SK-N-SH (cell line): ENCODE measurements around the gene TDRD12. TPM values are rescaled to one million over a fixed set of nuclear protein-coding genes. Genes with fewer than 3 reads are reported as not detected.

Experiments used
- CTCF ChIA-PET: fragments of 300-600, 350-600 bp; formaldehyde crosslinking; extraction: SDS; loops from one replicate; lab custom pipeline; 2021; lab: Yijun Ruan, JAX
- POLR2A ChIA-PET: fragments of 350-600 bp; sonication (Branson Sonifier 250); formaldehyde crosslinking; extraction: SDS; loops from one replicate; lab custom pipeline; 2020; ENCODE audit warnings: antibody characterized with exemption, inconsistent platforms; lab: Yijun Ruan, JAX
- DNase-seq: peaks from one replicate; pipeline ENCODE4 v3.0.0; 2012
- H2AFZ ChIP-seq: fragments of 200-600 bp; sonication (generic); 2 replicates; pipeline ENCODE4 v1.8.1; 2016; ENCODE audit warnings: antibody characterized with exemption, mild to moderate bottlenecking, low read depth
- H3F3A ChIP-seq: fragments of 200-600 bp; sonication (generic); replicated peaks from 2 replicates; pipeline ENCODE3; 2016; ENCODE audit warnings: antibody characterized with exemption, mild to moderate bottlenecking; ENCODE audit not compliant: insufficient read depth
- H3K27ac ChIP-seq, 2 experiments: fragments of 200-500 bp in 1 of 2; fragments of 200-600 bp in 1 of 2; sonication (Bioruptor generic) in 1 of 2; sonication (generic), shearing (Covaris generic) in 1 of 2; 2 replicates each; pipeline versions ENCODE4 v1.5.1 to v1.6.1; 2014 to 2016; ENCODE audit warnings: low read depth in 2 of 2, inconsistent platforms in 1 of 2, low read length in 1 of 2, mild to moderate bottlenecking in 1 of 2, mixed read lengths in 1 of 2
- H3K27me3 ChIP-seq: fragments of 200-600 bp; sonication (generic), shearing (Covaris generic); 2 replicates; pipeline ENCODE4 v1.6.1; 2016; ENCODE audit warnings: mixed run types; ENCODE audit not compliant: insufficient read depth
- H3K36me3 ChIP-seq, 2 experiments: fragments of 200-500 bp in 1 of 2; fragments of 200-600 bp in 1 of 2; sonication (Bioruptor generic) in 1 of 2; sonication (generic) in 1 of 2; replicated peaks in 1 of 2; 2 replicates each; pipeline versions ENCODE3 to v1.5.1; 2014 to 2016; ENCODE audit warnings: low read length in 1 of 2, mild to moderate bottlenecking in 1 of 2; ENCODE audit not compliant: insufficient read depth in 2 of 2, control insufficient read depth in 1 of 2
- H3K4me1 ChIP-seq, 2 experiments: fragments of 200-500 bp in 1 of 2; fragments of 200-600 bp in 1 of 2; sonication (Bioruptor generic) in 1 of 2; sonication (generic), shearing (Covaris generic) in 1 of 2; 2 replicates each; pipeline versions ENCODE4 v1.5.1 to v1.6.1; 2014 to 2016; ENCODE audit warnings: low read depth in 1 of 2, low read length in 1 of 2, mixed run types in 1 of 2; ENCODE audit not compliant: insufficient read depth in 2 of 2, control insufficient read depth in 1 of 2
- H3K4me2 ChIP-seq: fragments of 200-600 bp; sonication (generic), shearing (Covaris generic); 2 replicates; pipeline ENCODE4 v1.6.1; 2017; ENCODE audit warnings: mixed run types
- H3K4me3 ChIP-seq, 2 experiments: fragments of 200-500 bp in 1 of 2; fragments of 200-600 bp in 1 of 2; sonication (Bioruptor generic) in 1 of 2; sonication (generic), shearing (Covaris generic) in 1 of 2; 2 replicates each; pipeline versions ENCODE4 v1.5.1 to v1.8.1; 2014 to 2016; ENCODE audit warnings: low read depth in 2 of 2, inconsistent platforms in 1 of 2, low read length in 1 of 2, mild to moderate bottlenecking in 1 of 2, mixed read lengths in 1 of 2, moderate library complexity in 1 of 2
- H3K79me2 ChIP-seq: fragments of 200-600 bp; sonication (generic); 2 replicates; pipeline ENCODE4 v1.8.1; 2017; ENCODE audit warnings: mild to moderate bottlenecking; ENCODE audit not compliant: insufficient read depth
- H3K9ac ChIP-seq: fragments of 200-600 bp; sonication (generic); 2 replicates; pipeline ENCODE4 v1.6.1; 2017; ENCODE audit warnings: mixed run types
- H3K9me2 ChIP-seq: fragments of 200-600 bp; sonication (generic); 2 replicates; pipeline ENCODE4 v1.6.1; 2017; ENCODE audit warnings: mixed run types
- H3K9me3 ChIP-seq: fragments of 200-600 bp; sonication (generic); 2 replicates; pipeline ENCODE4 v1.6.1; 2017; ENCODE audit warnings: mixed run types, mild to moderate bottlenecking, moderate library complexity
- H4K20me1 ChIP-seq: fragments of 200-600 bp; sonication (generic); 2 replicates; pipeline ENCODE4 v1.6.1; 2017; ENCODE audit warnings: mild to moderate bottlenecking, mixed run types; ENCODE audit not compliant: insufficient read depth
- CTCF ChIP-seq: fragments of 200-600 bp; sonication (generic); IDR thresholded peaks from 2 replicates; pipeline ENCODE4 v1.6.1; 2017; ENCODE audit warnings: antibody characterized with exemption, mild to moderate bottlenecking, moderate library complexity
- EP300 ChIP-seq, 2 experiments: IDR thresholded peaks; 2 replicates each; pipeline versions ENCODE4 v1.4.0 to v1.6.1; 2012; ENCODE audit warnings: borderline replicate concordance in 1 of 2, low read depth in 1 of 2, low read length in 1 of 2
- EZH2phosphoT487 ChIP-seq: fragments of 200-600 bp; sonication (generic); IDR thresholded peaks from 2 replicates; pipeline ENCODE4 v1.6.1; 2017; ENCODE audit warnings: low read depth, mixed run types, mild to moderate bottlenecking, antibody characterized with exemption, moderate library complexity, borderline replicate concordance
- FOSL2 ChIP-seq: IDR thresholded peaks from 2 replicates; pipeline ENCODE4 v1.4.0; 2012; ENCODE audit warnings: low read depth, mild to moderate bottlenecking, moderate library complexity, borderline replicate concordance
- FOXJ3 ChIP-seq: sonication (generic); formaldehyde crosslinking; IDR thresholded peaks from 2 replicates; pipeline ENCODE4 v1.5.1; 2020; ENCODE audit warnings: mild to moderate bottlenecking, missing genetic modification reagents
- FOXM1 ChIP-seq: IDR thresholded peaks from 2 replicates; pipeline ENCODE4 v1.4.0; 2012; ENCODE audit warnings: low read depth, mild to moderate bottlenecking
- JUND ChIP-seq: IDR thresholded peaks from 2 replicates; pipeline ENCODE4 v1.4.0; 2012
- POLR2AphosphoS5 ChIP-seq: IDR thresholded peaks from 2 replicates; pipeline ENCODE4 v1.6.1; 2012; ENCODE audit warnings: low read depth, low read length
- RCOR1 ChIP-seq: fragments of 150-350 bp; IDR thresholded peaks from 2 replicates; pipeline ENCODE4 v1.6.1; 2017; ENCODE audit warnings: antibody characterized with exemption, low read length
- REST ChIP-seq: IDR thresholded peaks from 2 replicates; pipeline ENCODE4 v1.6.1; 2012; ENCODE audit warnings: mild to moderate bottlenecking, low read depth, low read length, moderate library complexity
- RFX5 ChIP-seq: IDR thresholded peaks from 2 replicates; pipeline ENCODE4 v1.6.1; 2012; ENCODE audit warnings: mild to moderate bottlenecking, improper control_type of control experiment, low read length
- RXRA ChIP-seq: IDR thresholded peaks from 2 replicates; pipeline ENCODE4 v1.4.0; 2012; ENCODE audit warnings: low read depth, mild to moderate bottlenecking, borderline replicate concordance
- SMC3 ChIP-seq: IDR thresholded peaks from 2 replicates; pipeline ENCODE4 v1.6.1; 2012; ENCODE audit warnings: low read depth, low read length, improper control_type of control experiment
- TAF1 ChIP-seq: IDR thresholded peaks from 2 replicates; pipeline ENCODE4 v1.6.1; 2012; ENCODE audit warnings: low read depth, mild to moderate bottlenecking, low read length, moderate library complexity, borderline replicate concordance
- TCF12 ChIP-seq: IDR thresholded peaks from 2 replicates; pipeline ENCODE4 v1.4.0; 2012
- TEAD4 ChIP-seq: IDR thresholded peaks from 2 replicates; pipeline ENCODE4 v1.4.0; 2012; ENCODE audit warnings: mild to moderate bottlenecking, borderline replicate concordance; ENCODE audit not compliant: insufficient read depth
- YY1 ChIP-seq: IDR thresholded peaks from 2 replicates; pipeline ENCODE4 v1.4.0; 2012; ENCODE audit warnings: low read depth, mild to moderate bottlenecking
- WGBS: methylation state at CpG from one replicate; pipeline ENCODE4 v1.1.6; 2017; ENCODE audit warnings: low lambda C conversion rate; 5-methylcytosine and 5-hydroxymethylcytosine counted together
- polyA plus RNA-seq, 3 experiments: library from polyadenylated mRNA; depleted of rRNA; stranded (reverse); fragments of >200 nt; gene quantifications; 2 replicates each; pipeline ENCODE4 v1.2.3, GENCODE V29; 2012
- TF ChIP-seq, protein P1 (sequence below): fragments of 150-350 bp; IDR thresholded peaks from 2 replicates; pipeline ENCODE4 v1.6.1; 2016; ENCODE audit warnings: mild to moderate bottlenecking, low read depth, low read length
- TF ChIP-seq, protein P2 (sequence below): IDR thresholded peaks from 2 replicates; pipeline ENCODE4; 2012
- TF ChIP-seq, protein P3 (sequence below): fragments of 150-350 bp; IDR thresholded peaks from 2 replicates; pipeline ENCODE4 v1.6.1; 2017; ENCODE audit warnings: antibody characterized with exemption, low read length, low read depth, borderline replicate concordance

Gene TDRD12
- polyA plus RNA-seq, 1 of the 3 experiments (the other 2 are of a cell fraction), result 0.05 TPM

DNA sequence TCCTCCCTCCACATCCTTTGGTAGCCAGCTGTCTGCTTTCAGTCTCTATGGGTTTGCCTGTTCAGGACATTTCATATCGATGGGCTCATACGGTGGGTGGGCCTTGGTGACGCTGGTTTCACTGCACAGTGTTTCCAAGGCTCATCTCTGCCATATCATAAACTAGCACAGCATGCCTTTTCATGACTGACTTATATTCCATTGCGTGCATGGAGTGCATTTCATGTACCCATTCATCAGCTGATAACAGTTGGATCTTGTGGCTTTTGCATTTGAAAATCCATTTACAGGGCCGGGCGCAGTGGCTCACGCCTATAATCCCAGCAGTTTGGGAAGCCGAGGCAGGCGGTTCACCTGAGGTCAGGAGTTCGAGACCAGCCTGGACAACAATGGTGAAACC lies 69.9 kb downstream of the TDRD12 start:
- H3K27ac ChIP-seq, result no peak overlapping the region
- no peaks in the 10 kb centered on the region for H4K20me1 ChIP-seq
- no peak overlapping the region for H3K4me3 ChIP-seq
- no peaks in the 10 kb centered on the region for H3F3A ChIP-seq
- H3K9me2 ChIP-seq, result no peaks in the 10 kb centered on the region
- CTCF ChIA-PET, result no interaction called here
- H3K79me2 ChIP-seq, result no peaks in the 10 kb centered on the region
- no peaks in the 10 kb centered on the region for H3K36me3 ChIP-seq
- 77% methylated on average over 7 of the region's 10 CpGs for WGBS
- no peak for DNase-seq
- TF ChIP-seq EZH2phosphoT487 (no peak), RFX5 (no peak), EP300 (IDR thresholded peaks at IDR 0.05; ENCODE audit: borderline replicate concordance in 1 of 2, low read depth in 1 of 2, low read length in 1 of 2) (no peak), JUND (no peak)
- no peaks in the 10 kb centered on the region; the same call in 1 of the 2 replicates for H3K27me3 ChIP-seq
- POLR2A ChIA-PET, result no interaction called here
- no peaks in the 10 kb centered on the region for H3K9me3 ChIP-seq
- no peaks in the 10 kb centered on the region for H3K4me1 ChIP-seq
- H3K9ac ChIP-seq, result no peak overlapping the region
- no peak overlapping the region for H3K4me2 ChIP-seq
- H2AFZ ChIP-seq, result no peak overlapping the region

DNA sequence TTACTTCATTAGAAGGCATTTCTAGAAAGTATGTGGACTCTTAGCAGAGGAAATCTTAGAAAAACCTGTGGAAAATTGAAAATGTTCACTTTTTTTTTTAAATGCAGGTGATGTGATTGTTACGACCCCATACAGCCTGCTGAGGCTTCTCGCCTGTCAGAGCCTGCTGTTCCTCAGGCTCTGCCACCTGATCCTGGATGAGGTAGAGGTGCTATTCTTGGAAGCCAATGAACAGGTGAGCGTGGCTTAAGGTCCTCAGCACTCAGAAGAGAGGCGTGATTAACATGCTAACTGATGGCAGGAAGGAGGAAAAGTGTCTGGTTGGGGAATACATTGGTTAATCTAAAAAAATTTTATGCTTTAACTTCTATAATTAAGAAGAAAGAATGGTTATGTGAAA lies 78.6 kb downstream of the TDRD12 start:
- no peak for DNase-seq
- no peak overlapping the region for H3K9ac ChIP-seq
- H3K4me3 ChIP-seq, result no peak overlapping the region
- no peaks in the 10 kb centered on the region for H3F3A ChIP-seq
- no peak overlapping the region for H3K4me2 ChIP-seq
- WGBS, result 54% methylated on average over 4 of the region's 4 CpGs
- POLR2A ChIA-PET, result no interaction called here
- H2AFZ ChIP-seq, result no peak overlapping the region
- H3K9me2 ChIP-seq, result no peaks in the 10 kb centered on the region
- H3K4me1 ChIP-seq, result no peaks in the 10 kb centered on the region
- H4K20me1 ChIP-seq, result no peaks in the 10 kb centered on the region
- no peaks in the 10 kb centered on the region for H3K79me2 ChIP-seq
- no peak overlapping the region for H3K27ac ChIP-seq
- no peaks in the 10 kb centered on the region; the same call in 1 of the 2 replicates for H3K27me3 ChIP-seq
- H3K9me3 ChIP-seq, result no peaks in the 10 kb centered on the region
- H3K36me3 ChIP-seq, result no peaks in the 10 kb centered on the region
- CTCF ChIA-PET, result no interaction called here
- TF ChIP-seq, protein P1, sequence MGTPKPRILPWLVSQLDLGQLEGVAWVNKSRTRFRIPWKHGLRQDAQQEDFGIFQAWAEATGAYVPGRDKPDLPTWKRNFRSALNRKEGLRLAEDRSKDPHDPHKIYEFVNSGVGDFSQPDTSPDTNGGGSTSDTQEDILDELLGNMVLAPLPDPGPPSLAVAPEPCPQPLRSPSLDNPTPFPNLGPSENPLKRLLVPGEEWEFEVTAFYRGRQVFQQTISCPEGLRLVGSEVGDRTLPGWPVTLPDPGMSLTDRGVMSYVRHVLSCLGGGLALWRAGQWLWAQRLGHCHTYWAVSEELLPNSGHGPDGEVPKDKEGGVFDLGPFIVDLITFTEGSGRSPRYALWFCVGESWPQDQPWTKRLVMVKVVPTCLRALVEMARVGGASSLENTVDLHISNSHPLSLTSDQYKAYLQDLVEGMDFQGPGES, result no peak
- no peak for TF ChIP-seq TEAD4
- TF ChIP-seq, protein P2, sequence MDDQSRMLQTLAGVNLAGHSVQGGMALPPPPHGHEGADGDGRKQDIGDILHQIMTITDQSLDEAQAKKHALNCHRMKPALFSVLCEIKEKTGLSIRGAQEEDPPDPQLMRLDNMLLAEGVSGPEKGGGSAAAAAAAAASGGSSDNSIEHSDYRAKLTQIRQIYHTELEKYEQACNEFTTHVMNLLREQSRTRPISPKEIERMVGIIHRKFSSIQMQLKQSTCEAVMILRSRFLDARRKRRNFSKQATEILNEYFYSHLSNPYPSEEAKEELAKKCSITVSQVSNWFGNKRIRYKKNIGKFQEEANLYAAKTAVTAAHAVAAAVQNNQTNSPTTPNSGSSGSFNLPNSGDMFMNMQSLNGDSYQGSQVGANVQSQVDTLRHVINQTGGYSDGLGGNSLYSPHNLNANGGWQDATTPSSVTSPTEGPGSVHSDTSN, result no peak
- no peak for TF ChIP-seq YY1
- TF ChIP-seq FOXM1, result no peak
- no peak for TF ChIP-seq EP300 (IDR thresholded peaks at IDR 0.05; ENCODE audit: borderline replicate concordance in 1 of 2, low read depth in 1 of 2, low read length in 1 of 2)
- TF ChIP-seq FOXJ3, result no peak
- TF ChIP-seq REST, result no peak
- no peak for TF ChIP-seq FOSL2
- no peak for TF ChIP-seq CTCF
- no peak for TF ChIP-seq POLR2AphosphoS5
- TF ChIP-seq, protein P3, sequence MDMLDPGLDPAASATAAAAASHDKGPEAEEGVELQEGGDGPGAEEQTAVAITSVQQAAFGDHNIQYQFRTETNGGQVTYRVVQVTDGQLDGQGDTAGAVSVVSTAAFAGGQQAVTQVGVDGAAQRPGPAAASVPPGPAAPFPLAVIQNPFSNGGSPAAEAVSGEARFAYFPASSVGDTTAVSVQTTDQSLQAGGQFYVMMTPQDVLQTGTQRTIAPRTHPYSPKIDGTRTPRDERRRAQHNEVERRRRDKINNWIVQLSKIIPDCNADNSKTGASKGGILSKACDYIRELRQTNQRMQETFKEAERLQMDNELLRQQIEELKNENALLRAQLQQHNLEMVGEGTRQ, result no peak
- no peak for TF ChIP-seq RXRA
- no peak for TF ChIP-seq RCOR1
- TF ChIP-seq SMC3, result no peak
- TF ChIP-seq RFX5, result no peak
- TF ChIP-seq TCF12, result no peak
- no peak for TF ChIP-seq TAF1
